ENCODE data around the gene CNTNAP1.

DNA sequence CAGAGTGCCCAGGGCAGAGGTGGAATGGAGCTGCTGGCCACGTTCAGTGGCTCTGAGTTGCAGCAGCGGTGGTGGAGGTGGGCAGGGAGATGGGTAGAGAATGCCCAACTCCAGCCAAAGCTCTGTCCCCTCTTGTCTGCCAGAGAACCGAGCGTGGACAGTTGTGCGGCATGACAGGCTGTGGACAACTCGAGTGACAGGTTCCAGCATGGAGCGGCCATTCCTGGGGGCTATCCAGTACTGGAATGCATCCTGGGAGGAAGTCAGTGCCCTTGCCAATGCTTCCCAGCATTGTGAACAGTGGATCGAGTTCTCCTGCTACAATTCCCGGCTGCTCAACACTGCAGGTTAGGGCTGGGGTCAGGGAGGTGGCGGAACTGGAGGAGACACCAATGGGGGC, 8.3 kb downstream of the CNTNAP1 start:
- TF ChIP-seq, protein P1, sequence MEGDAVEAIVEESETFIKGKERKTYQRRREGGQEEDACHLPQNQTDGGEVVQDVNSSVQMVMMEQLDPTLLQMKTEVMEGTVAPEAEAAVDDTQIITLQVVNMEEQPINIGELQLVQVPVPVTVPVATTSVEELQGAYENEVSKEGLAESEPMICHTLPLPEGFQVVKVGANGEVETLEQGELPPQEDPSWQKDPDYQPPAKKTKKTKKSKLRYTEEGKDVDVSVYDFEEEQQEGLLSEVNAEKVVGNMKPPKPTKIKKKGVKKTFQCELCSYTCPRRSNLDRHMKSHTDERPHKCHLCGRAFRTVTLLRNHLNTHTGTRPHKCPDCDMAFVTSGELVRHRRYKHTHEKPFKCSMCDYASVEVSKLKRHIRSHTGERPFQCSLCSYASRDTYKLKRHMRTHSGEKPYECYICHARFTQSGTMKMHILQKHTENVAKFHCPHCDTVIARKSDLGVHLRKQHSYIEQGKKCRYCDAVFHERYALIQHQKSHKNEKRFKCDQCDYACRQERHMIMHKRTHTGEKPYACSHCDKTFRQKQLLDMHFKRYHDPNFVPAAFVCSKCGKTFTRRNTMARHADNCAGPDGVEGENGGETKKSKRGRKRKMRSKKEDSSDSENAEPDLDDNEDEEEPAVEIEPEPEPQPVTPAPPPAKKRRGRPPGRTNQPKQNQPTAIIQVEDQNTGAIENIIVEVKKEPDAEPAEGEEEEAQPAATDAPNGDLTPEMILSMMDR (IDR thresholded peaks at IDR 0.05; ENCODE audit: insufficient read depth, low read length), result no peak
- TF ChIP-seq, protein P2, sequence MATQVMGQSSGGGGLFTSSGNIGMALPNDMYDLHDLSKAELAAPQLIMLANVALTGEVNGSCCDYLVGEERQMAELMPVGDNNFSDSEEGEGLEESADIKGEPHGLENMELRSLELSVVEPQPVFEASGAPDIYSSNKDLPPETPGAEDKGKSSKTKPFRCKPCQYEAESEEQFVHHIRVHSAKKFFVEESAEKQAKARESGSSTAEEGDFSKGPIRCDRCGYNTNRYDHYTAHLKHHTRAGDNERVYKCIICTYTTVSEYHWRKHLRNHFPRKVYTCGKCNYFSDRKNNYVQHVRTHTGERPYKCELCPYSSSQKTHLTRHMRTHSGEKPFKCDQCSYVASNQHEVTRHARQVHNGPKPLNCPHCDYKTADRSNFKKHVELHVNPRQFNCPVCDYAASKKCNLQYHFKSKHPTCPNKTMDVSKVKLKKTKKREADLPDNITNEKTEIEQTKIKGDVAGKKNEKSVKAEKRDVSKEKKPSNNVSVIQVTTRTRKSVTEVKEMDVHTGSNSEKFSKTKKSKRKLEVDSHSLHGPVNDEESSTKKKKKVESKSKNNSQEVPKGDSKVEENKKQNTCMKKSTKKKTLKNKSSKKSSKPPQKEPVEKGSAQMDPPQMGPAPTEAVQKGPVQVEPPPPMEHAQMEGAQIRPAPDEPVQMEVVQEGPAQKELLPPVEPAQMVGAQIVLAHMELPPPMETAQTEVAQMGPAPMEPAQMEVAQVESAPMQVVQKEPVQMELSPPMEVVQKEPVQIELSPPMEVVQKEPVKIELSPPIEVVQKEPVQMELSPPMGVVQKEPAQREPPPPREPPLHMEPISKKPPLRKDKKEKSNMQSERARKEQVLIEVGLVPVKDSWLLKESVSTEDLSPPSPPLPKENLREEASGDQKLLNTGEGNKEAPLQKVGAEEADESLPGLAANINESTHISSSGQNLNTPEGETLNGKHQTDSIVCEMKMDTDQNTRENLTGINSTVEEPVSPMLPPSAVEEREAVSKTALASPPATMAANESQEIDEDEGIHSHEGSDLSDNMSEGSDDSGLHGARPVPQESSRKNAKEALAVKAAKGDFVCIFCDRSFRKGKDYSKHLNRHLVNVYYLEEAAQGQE (IDR thresholded peaks at IDR 0.05; ENCODE audit: insufficient replicate concordance, low read depth), result no peak
- no peak for TF ChIP-seq POLR2AphosphoS5 (IDR thresholded peaks at IDR 0.05; ENCODE audit: low read depth)
